GM12801 (cell line): Measurements from ENCODE around the gene PLCXD3.

Experiments
- TF ChIP-seq, protein P1 (sequence below): IDR thresholded peaks from one replicate; pipeline ENCODE4 v1.5.1; 2011; ENCODE audit warnings: control low read depth; ENCODE audit not compliant: insufficient read length; ENCODE audit errors: extremely low read depth

Gene PLCXD3

DNA sequence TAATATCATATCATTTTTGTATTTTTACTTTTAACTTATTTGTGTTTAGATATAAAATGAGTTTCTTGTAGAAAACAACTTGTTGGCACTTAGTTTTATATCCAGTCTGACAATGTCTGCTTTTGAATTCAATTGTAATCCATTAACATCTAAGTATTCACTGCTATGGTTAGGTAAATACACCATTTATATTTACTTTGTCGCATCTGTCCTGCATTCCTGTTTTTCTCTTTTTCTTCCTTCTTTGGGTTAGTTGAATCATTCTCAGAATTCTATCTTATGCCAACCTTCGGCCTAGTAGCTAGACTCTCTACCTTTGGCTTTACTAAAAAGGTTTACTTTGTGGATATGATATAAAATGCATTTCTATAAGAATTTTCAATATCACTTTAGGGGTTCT is 107.6 kb downstream of the PLCXD3 start:
- TF ChIP-seq, protein P1, sequence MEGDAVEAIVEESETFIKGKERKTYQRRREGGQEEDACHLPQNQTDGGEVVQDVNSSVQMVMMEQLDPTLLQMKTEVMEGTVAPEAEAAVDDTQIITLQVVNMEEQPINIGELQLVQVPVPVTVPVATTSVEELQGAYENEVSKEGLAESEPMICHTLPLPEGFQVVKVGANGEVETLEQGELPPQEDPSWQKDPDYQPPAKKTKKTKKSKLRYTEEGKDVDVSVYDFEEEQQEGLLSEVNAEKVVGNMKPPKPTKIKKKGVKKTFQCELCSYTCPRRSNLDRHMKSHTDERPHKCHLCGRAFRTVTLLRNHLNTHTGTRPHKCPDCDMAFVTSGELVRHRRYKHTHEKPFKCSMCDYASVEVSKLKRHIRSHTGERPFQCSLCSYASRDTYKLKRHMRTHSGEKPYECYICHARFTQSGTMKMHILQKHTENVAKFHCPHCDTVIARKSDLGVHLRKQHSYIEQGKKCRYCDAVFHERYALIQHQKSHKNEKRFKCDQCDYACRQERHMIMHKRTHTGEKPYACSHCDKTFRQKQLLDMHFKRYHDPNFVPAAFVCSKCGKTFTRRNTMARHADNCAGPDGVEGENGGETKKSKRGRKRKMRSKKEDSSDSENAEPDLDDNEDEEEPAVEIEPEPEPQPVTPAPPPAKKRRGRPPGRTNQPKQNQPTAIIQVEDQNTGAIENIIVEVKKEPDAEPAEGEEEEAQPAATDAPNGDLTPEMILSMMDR = no peak

- TF ChIP-seq, protein P1 = no peak
Observed at GRCh38 chr5:41399839-41400238, 110.6 kb downstream of the PLCXD3 start.

- TF ChIP-seq, protein P1 = no peak
Observed at GRCh38 chr5:41392016-41392415, 118.4 kb downstream of the PLCXD3 start.

- TF ChIP-seq, protein P1 = no peak
Observed at GRCh38 chr5:41374631-41375030, 135.8 kb downstream of the PLCXD3 start.

DNA sequence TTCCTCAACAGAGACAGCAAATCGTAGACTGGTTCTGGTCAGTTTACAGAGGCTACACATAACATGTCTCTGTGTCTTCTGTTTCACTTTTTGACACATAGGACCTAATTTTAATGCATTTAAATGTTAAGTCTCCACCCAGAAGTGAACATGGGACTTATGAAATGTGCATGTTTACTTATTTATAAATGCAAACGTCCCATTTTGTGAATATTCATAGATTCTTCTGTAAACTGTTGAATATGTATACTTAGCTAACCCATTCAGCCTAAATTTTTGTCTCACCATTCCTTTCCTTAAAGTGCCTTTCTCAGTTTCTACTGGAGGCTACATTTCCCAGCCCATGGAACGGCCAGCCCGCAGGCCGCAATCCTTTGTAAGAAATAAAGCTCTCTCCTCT is 137.2 kb downstream of the PLCXD3 start:
- TF ChIP-seq, protein P1 = no peak

DNA sequence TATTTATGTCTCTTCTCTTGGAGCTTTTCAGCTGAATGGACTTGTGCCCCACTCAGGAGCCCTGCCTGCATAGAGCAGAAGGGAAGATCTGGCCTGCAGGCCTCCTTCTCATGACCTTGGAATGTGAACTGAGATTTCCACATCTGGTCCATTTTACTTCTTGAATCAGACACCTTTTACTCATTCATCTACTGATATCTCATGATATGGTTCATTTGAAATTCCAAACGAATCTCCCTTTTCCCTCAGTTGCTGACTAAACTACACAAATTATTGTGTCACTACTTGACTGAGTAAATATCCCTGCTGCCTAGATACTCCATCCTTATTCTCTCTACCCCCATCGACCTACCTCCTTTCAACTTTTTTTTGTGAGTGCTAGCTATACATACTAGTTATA is 138.7 kb downstream of the PLCXD3 start:
- TF ChIP-seq, protein P1 = no peak

- TF ChIP-seq, protein P1 = no peak
Observed at GRCh38 chr5:41370482-41370881, 139.9 kb downstream of the PLCXD3 start.

GRCh38 chr5:41369799-41370198 is 140.6 kb downstream of the PLCXD3 start:
- TF ChIP-seq, protein P1 = no peak
